ENCODE data around the gene STK24. TPM values are rescaled to one million over a fixed set of nuclear protein-coding genes. Genes with fewer than 3 reads are reported as not detected.

Gene STK24
- total and polyA plus RNA-seq, 4 donors, result 42.7 to 56.1 (median 52.2) TPM

DNA sequence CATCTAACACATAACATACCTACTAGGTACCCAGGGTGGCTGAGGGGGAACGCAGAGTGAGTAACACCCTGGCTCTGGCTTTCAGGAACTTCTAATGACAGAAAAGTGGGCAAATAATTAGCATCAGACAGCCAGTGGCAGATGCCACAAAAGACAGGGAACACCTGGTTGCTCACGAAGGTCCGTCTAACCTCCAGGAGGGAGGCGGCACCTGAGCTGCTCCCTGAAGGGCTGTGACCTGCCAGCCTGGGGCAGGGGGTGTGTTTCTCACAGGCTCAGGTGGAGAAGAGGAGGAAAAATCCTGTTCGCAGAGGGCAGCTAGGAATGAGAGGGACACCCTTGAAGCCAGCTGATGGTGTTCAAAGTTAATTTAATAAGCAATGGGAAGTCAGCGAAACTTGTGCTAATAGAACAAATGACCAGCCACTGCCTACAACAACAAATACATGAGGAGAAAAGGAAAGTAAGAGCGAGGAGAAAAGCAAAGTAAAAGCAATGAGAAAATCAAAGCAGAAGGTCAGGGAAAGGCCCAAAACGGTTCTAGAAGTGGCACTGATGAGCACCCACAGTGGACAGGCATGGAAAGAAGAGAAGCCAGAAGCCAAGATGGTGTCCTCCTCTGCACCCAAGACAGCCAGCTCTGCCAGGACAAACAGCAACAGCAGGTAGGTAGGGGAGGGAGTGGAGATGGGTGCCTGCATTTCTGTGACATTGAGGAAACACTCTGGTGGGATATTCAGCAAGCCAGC, 87.3 kb downstream of the STK24 start:
- no peaks in the 10 kb centered on the region for H3K36me3 ChIP-seq (ENCODE audit: control insufficient read depth, insufficient read depth, low read length)
- H3K4me3 ChIP-seq (ENCODE audit: low read depth, low read length), result no peak overlapping the region
- peaks cover 26% of the 10 kb centered on the region for H3K4me1 ChIP-seq (ENCODE audit: control insufficient read depth, insufficient read depth, low read length)
- no peak overlapping the region for H3K27ac ChIP-seq (ENCODE audit: low read depth, low read length)
- WGBS (ENCODE audit: insufficient coverage), result 84% methylated on average over 5 of the region's 8 CpGs
- H3K27me3 ChIP-seq (ENCODE audit: control insufficient read depth, insufficient read depth, low read length), result no peaks in the 10 kb centered on the region
- H3K9me3 ChIP-seq (ENCODE audit: control insufficient read depth, insufficient read depth, low read length), result no peaks in the 10 kb centered on the region
- DNase-seq (ENCODE audit: low read depth in 4 of 6, low spot score in 6 of 6), result no peak

DNA sequence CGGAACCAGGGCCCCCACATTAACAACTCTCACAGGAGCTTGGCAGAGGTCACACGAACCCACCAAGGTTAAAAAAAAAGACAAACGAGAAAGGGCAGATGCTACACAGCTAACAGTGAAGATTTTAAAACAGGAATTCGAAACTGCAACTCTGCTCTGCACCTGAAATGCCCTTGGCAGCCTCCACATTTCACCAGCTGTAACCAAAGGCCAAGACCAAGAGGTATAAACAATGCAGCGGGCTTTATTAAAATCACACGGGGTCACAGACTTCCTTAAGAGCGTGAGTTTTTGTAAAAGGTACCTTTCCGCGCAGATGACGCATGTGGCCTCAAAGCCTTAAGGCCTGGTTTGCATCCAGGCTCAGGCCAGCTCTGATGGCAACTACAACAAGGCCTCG, 88.2 kb downstream of the STK24 start:
- no peak for DNase-seq (ENCODE audit: low read depth in 4 of 6, low spot score in 6 of 6)
- no peaks in the 10 kb centered on the region for H3K36me3 ChIP-seq (ENCODE audit: control insufficient read depth, insufficient read depth, low read length)
- WGBS (ENCODE audit: insufficient coverage), result 83% methylated on average over 10 of the region's 11 CpGs
- no peaks in the 10 kb centered on the region for H3K27me3 ChIP-seq (ENCODE audit: control insufficient read depth, insufficient read depth, low read length)
- H3K4me3 ChIP-seq (ENCODE audit: low read depth, low read length), result no peak overlapping the region
- no peaks in the 10 kb centered on the region for H3K9me3 ChIP-seq (ENCODE audit: control insufficient read depth, insufficient read depth, low read length)
- no peak overlapping the region for H3K27ac ChIP-seq (ENCODE audit: low read depth, low read length)
- peaks cover 33% of the 10 kb centered on the region for H3K4me1 ChIP-seq (ENCODE audit: control insufficient read depth, insufficient read depth, low read length)

DNA sequence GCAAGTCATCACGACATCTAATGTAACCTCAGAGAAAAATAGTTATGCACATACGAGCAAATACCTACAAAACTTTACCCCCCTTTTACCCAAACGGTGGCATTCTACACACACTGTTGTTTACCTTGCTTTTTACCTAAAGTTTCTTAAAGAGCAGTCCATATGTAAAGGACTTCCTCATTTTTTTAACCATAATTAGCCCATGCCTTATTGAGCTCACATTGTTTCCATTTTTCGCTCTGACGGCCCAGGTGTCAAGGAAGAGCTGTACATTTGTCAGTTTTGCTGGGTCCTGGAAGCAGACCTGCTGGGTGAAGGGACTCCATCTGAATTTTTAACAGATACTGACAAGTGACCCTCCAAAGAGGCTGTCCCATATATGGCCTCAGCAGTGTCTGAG, 89.4 kb downstream of the STK24 start:
- Histone ChIP-seq H3K27ac (ENCODE audit: low read depth, low read length) (no peak overlapping the region), H3K4me3 (ENCODE audit: low read depth, low read length) (no peak overlapping the region), H3K27me3 (ENCODE audit: control insufficient read depth, insufficient read depth, low read length) (no peaks in the 10 kb centered on the region), H3K9me3 (ENCODE audit: control insufficient read depth, insufficient read depth, low read length) (no peaks in the 10 kb centered on the region), H3K4me1 (ENCODE audit: control insufficient read depth, insufficient read depth, low read length) (peaks cover 45% of the 10 kb centered on the region), H3K36me3 (ENCODE audit: control insufficient read depth, insufficient read depth, low read length) (peaks cover under 1% of the 10 kb centered on the region)
- DNase-seq (ENCODE audit: low read depth in 4 of 6, low spot score in 6 of 6), result no peak
- WGBS (ENCODE audit: insufficient coverage), result 97% methylated on average over 3 of the region's 5 CpGs

DNA sequence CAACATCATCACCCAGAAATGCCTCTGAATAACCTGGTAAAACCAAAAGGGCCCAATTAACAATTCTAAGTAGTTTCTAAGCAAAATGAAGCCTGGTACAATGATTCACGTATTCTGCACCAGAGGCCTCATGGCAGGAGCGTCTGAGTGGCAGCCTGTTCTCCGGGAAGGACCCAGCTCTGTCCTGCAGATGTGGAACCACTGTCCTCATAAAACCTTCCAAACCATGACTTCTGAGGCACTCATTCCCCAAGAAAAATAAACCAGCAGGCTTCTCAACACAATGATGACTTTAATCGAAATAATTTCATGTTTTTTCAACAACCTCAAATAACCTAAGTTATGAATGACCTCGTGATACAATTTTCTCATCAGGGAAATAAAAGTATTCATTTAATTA, 89.9 kb downstream of the STK24 start:
- H3K27me3 ChIP-seq (ENCODE audit: control insufficient read depth, insufficient read depth, low read length), result no peaks in the 10 kb centered on the region
- peaks cover 4% of the 10 kb centered on the region for H3K36me3 ChIP-seq (ENCODE audit: control insufficient read depth, insufficient read depth, low read length)
- 77% methylated on average over 3 of the region's 5 CpGs for WGBS (ENCODE audit: insufficient coverage)
- H3K4me1 ChIP-seq (ENCODE audit: control insufficient read depth, insufficient read depth, low read length), result peaks cover 48% of the 10 kb centered on the region
- no peaks in the 10 kb centered on the region for H3K9me3 ChIP-seq (ENCODE audit: control insufficient read depth, insufficient read depth, low read length)
- DNase-seq (ENCODE audit: low read depth in 4 of 6, low spot score in 6 of 6), result no peak
- H3K4me3 ChIP-seq (ENCODE audit: low read depth, low read length), result no peak overlapping the region
- H3K27ac ChIP-seq (ENCODE audit: low read depth, low read length), result no peak overlapping the region

DNA sequence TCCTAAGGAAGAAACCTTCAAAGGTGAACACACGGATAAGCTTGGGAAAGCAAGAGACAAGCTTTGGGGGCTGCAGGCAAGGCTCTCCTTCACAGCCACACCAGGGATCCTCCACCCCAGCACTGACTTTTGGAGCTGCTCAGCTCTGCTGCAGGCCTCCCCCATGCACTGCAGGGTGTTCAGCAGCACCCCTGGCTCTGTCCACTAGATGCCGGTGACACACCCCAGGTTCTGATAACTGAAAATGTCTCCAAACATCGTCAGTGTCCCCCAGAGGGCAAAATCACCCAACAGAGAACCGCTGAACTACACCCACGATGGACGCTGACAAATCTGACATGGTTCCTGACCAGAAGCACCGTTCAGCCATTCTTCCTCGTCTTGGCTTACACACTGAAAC, 90.5 kb downstream of the STK24 start:
- Histone ChIP-seq H3K4me3 (ENCODE audit: low read depth, low read length) (no peak overlapping the region), H3K36me3 (ENCODE audit: control insufficient read depth, insufficient read depth, low read length) (peaks cover 4% of the 10 kb centered on the region), H3K27me3 (ENCODE audit: control insufficient read depth, insufficient read depth, low read length) (no peaks in the 10 kb centered on the region), H3K27ac (ENCODE audit: low read depth, low read length) (no peak overlapping the region), H3K9me3 (ENCODE audit: control insufficient read depth, insufficient read depth, low read length) (no peaks in the 10 kb centered on the region), H3K4me1 (ENCODE audit: control insufficient read depth, insufficient read depth, low read length) (peaks cover 48% of the 10 kb centered on the region)
- no peak for DNase-seq (ENCODE audit: low read depth in 4 of 6, low spot score in 6 of 6)
- 96% methylated on average over 8 of the region's 8 CpGs for WGBS (ENCODE audit: insufficient coverage)

DNA sequence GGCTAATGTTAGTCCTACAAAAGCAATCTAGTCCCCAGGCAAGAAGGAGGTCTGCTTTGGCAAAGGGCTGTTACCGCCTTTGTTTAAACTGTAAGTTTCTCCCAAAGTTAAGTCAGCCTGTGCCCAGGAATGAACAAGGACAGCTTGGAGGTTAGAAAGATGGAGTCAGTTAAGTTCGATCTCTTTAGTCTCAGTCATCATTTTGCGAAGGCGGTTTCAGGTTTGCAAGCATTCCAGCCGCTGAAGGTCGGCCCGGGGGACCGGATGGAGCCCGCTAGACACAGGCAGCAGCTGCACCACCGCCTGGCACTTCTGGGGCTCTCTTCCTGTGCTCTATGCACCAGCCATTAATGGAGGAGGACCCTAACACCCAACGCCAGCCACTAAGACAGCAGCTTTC, 91.3 kb downstream of the STK24 start:
- peaks cover 48% of the 10 kb centered on the region for H3K4me1 ChIP-seq (ENCODE audit: control insufficient read depth, insufficient read depth, low read length)

DNA sequence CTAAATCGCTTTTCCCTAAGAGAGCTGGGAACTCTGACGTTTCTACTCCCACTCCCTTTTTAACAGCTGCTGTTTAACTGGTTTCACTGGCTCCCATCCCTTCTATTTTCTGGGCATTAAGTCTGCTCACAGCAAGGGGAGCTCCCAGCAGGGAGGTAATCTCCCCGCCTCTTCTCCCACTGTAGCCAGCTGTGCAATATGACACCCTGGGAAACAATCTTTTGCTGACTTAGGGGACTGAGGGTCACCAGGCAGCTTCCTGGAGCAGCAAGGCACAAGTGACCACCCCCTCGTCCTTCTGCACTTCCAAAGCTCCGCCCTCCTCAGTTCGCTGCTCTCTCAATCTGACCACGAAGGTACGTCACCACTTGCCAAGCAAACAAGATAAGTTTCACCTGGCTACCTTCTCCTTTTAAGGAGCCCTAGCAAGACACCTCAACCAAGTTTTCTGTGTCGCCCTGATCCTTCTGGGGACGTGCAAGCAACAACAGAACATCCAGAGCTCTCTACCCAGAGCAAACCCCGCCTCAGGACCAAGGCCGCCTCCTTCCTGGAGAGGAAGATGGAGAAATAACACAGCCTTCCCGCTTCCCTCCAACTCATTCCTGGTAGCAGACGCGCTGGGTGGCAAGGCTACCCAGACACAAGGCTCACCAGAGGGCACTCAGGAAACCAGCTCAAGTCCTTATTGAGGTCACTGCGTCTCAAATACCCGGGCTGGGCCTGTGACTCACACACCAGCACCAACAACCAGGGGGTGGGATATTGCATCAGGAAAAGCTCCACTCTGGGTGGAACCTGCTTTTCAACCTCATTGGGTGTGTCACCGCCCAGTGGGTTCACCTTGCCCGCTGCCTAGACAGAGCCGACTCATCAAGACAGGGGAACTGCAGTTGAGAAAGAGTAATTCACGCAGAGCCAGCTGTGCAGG, 92.4 kb downstream of the STK24 start:
- H3K36me3 ChIP-seq (ENCODE audit: control insufficient read depth, insufficient read depth, low read length), result peaks cover 9% of the 10 kb centered on the region
- peak in 1 of 6 donors; percentile 70 for DNase-seq (ENCODE audit: low read depth in 4 of 6, low spot score in 6 of 6)
- H3K27me3 ChIP-seq (ENCODE audit: control insufficient read depth, insufficient read depth, low read length), result no peaks in the 10 kb centered on the region
- peak overlapping the region; percentile 83 for H3K27ac ChIP-seq (ENCODE audit: low read depth, low read length)
- WGBS (ENCODE audit: insufficient coverage), result 56% methylated on average over 13 of the region's 21 CpGs
- H3K9me3 ChIP-seq (ENCODE audit: control insufficient read depth, insufficient read depth, low read length), result no peaks in the 10 kb centered on the region
- no peak overlapping the region for H3K4me3 ChIP-seq (ENCODE audit: low read depth, low read length)
- H3K4me1 ChIP-seq (ENCODE audit: control insufficient read depth, insufficient read depth, low read length), result peaks cover 47% of the 10 kb centered on the region

More for the DNA sequence above, 91.3 kb downstream of the STK24 start:
- H3K27ac ChIP-seq (ENCODE audit: low read depth, low read length), result no peak overlapping the region
- no peak for DNase-seq (ENCODE audit: low read depth in 4 of 6, low spot score in 6 of 6)
- H3K36me3 ChIP-seq (ENCODE audit: control insufficient read depth, insufficient read depth, low read length), result peaks cover 9% of the 10 kb centered on the region
- no peak overlapping the region for H3K4me3 ChIP-seq (ENCODE audit: low read depth, low read length)
- 85% methylated on average over 10 of the region's 11 CpGs for WGBS (ENCODE audit: insufficient coverage)
- H3K9me3 ChIP-seq (ENCODE audit: control insufficient read depth, insufficient read depth, low read length), result no peaks in the 10 kb centered on the region
- H3K27me3 ChIP-seq (ENCODE audit: control insufficient read depth, insufficient read depth, low read length), result no peaks in the 10 kb centered on the region

DNA sequence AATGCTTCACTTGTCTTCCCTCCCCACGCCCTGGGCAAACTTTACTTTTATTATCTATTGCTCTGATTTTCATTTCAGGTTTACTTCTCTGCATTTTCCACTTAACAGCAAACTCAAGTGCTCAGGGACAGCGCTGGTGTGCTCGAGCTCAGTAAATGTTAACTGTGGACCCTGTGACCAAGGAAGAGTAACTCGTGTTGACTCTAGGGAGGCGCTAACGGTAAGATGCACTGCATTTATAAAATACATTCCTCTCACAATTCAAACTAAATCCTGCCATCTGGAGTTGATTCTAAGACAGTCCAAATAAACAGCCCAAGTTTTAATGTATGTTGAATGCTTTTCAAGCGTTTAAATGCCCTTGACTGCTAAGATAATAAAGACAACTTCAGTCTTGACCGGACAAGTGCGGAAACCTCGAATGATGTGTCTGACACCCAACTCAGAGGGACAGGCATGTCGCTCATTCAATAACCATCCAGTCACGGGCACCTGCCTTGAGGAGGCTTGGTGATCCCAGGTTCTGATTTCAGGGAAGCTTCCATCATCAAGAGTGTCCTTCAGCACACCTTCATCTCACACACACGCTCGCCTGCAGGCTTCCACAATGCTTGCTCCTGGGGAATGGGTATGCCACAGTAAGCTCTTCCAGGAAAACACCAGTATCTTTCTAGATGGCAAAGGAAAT, 93.2 kb downstream of the STK24 start:
- Histone ChIP-seq H3K27ac (ENCODE audit: low read depth, low read length) (peak overlapping the region; percentile 83), H3K4me3 (ENCODE audit: low read depth, low read length) (no peak overlapping the region), H3K9me3 (ENCODE audit: control insufficient read depth, insufficient read depth, low read length) (no peaks in the 10 kb centered on the region), H3K36me3 (ENCODE audit: control insufficient read depth, insufficient read depth, low read length) (peaks cover 9% of the 10 kb centered on the region), H3K27me3 (ENCODE audit: control insufficient read depth, insufficient read depth, low read length) (no peaks in the 10 kb centered on the region), H3K4me1 (ENCODE audit: control insufficient read depth, insufficient read depth, low read length) (peaks cover 46% of the 10 kb centered on the region)
- no peak for DNase-seq (ENCODE audit: low read depth in 4 of 6, low spot score in 6 of 6)
- WGBS (ENCODE audit: insufficient coverage), result 83% methylated on average over 9 of the region's 14 CpGs

Data from spinal cord (tissue), 10 donors.